GM21367 (cell line): ENCODE results near the gene KIF21A.

Source experiments
- ATAC-seq: cut with Tn5 transposase; IDR thresholded peaks from one replicate; pipeline ENCODE4 v1.9.1; 2021; ENCODE audit not compliant: unreplicated experiment

KIF21A gene

GRCh38 chr12:39431797-39432196 lies 11.1 kb downstream of the KIF21A start:
- ATAC-seq: no peak

- ATAC-seq: no peak
Observed at GRCh38 chr12:39431002-39431796, 11.7 kb downstream of the KIF21A start.

GRCh38 chr12:39429809-39430208 lies 13.1 kb downstream of the KIF21A start:
- no peak for ATAC-seq

DNA sequence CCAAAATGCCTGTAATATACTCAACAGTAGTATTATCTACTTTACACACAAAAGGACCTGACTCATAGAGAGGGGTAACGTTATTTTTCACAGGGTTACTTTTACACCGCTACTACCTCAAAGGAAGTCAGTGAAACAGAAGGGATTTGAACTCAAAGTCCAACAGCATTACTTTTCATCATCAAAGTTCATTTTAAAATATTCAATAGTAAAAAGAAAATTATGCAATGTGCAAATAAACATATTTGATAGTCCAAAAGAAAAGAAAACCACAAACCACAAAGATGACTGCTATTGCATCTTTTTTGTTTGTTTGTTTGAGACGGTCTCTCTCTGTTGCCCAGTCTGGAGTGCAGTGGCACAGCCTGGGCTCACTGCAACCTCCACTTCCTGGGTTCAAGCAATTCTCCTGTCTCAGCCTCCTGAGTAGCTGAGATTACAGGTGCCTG lies 15.5 kb downstream of the KIF21A start:
- no peak for ATAC-seq

- ATAC-seq: no peak
Observed at GRCh38 chr12:39426636-39427240, 16.2 kb downstream of the KIF21A start.

GRCh38 chr12:39420043-39420442 lies 22.9 kb downstream of the KIF21A start:
- ATAC-seq: no peak

- ATAC-seq: no peak
Observed at GRCh38 chr12:39419471-39419870, 23.4 kb downstream of the KIF21A start.

- ATAC-seq: no peak
Observed at GRCh38 chr12:39417916-39418315, 25.0 kb downstream of the KIF21A start.

DNA sequence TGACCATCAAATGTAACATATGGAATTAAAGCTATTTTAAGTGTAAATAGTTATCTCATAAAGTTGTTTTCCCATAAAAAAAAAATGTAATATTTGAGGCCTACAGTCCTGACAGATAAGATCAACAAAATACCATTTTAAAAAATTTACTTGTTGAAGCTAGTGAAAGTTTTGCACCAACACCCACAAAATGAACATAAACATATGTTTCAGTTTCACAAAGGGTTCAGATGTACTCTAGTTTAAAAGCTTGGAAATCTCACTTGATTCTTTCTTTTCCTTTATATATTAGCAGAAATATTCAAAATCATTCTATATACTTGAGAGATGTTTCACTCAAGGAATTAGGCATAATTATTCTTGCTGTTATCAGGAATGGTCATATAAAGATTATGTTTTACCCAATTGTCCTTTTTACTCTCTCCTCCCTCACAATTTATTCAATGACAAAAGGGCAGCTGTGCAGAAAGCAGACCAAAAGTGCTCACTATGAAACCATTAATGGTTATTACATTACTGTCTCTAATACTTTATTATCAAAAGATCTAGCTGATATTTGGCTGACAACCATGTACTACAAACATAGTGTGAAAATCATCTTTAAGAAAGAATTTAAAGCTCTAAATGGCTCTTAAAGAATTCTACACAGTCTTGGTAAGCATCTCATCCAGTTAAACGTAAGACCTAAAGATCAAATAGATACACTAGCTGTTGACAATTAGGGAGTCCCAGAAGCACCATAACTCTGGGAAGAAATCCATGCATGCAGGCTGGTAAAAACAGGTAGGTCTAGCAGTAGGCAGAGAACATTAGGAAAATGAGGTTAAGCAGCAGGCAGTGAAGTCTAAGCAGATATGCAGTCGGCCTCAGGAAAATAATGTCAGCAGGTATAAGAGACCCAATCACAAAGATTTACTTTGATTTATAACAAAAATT lies 28.8 kb downstream of the KIF21A start:
- ATAC-seq: no peak

DNA sequence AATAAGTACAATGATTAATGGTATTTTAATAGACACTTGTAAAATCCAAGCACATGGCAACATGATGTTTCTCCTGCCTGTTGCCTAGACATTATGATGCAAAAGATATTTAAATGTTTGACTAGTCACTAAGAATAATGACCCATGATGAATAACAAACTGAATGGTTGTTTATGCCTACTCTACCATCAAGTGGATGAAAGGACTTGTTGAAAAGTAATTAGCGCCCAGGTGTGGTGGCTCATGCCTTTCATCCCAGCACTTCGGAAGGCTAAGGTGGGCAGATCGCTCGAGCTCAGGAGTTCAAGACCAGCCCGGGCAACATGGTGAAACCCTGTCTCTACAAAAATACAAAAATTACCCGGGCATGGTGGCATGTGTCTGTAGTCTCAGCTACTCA lies 30.7 kb downstream of the KIF21A start:
- ATAC-seq: no peak

- ATAC-seq: no peak
Observed at GRCh38 chr12:39406262-39406661, 36.7 kb downstream of the KIF21A start.

- no peak for ATAC-seq
Observed at GRCh38 chr12:39405580-39405979, 37.3 kb downstream of the KIF21A start.

DNA sequence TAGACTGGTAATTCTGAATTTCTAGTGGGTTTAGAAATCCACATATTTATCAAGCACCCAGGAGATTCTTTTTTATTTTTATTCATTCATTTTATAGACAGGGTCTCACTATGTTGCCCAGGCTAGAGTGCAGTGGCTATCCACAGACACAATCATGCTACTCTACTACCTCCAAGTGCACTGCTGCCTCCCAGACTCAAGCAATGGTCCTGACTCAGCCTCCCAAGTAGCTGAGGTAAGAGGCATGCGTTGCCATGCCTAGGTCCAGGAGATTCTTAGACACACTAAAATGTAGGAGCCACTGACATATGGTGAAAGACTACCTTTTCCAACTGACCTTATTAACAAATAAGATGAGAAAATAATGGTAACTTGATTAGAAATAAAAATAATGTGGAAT lies 38.9 kb downstream of the KIF21A start:
- no peak for ATAC-seq

- ATAC-seq: no peak
Observed at GRCh38 chr12:39403376-39403775, 39.5 kb downstream of the KIF21A start.

DNA sequence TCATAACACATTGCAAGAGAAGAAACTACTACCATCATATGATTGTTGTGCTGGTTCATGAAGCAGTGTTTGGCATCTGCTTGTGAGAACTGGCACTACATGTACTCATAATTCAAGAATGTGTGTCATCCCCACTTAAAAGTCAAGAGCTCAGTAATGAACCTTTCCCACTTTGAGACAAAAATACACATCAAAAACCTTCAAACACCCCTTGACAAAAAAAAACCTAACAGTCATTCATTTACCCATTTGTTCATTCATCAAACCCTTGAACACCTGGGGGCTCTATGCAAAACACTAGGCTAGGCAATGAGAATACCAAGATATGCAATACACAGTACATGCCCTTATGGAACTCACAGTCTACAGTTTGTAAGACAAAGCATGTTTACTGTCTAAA lies 40.0 kb downstream of the KIF21A start:
- no peak for ATAC-seq

GRCh38 chr12:39401459-39401858 lies 41.5 kb downstream of the KIF21A start:
- ATAC-seq: no peak

DNA sequence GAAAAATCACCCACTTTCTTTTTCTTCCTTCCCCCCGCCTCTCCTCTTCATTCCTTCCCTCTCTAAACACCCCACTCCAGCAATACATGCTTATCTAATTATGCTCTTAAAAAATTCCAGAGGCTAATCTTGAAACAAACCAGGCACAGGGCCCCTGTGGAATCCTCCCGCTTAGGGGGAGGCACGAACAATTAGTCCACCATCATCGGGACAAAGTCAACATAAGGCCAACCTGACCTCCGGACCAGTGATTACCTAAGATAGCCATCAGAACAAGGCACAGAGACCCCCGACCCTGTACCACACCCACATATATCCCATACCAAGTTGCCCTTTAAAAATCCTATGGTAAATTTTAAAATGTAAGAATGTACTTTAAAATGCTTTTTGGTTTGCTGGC lies 47.1 kb downstream of the KIF21A start:
- ATAC-seq: no peak

GRCh38 chr12:39393890-39394289 lies 49.0 kb downstream of the KIF21A start:
- ATAC-seq: no peak

DNA sequence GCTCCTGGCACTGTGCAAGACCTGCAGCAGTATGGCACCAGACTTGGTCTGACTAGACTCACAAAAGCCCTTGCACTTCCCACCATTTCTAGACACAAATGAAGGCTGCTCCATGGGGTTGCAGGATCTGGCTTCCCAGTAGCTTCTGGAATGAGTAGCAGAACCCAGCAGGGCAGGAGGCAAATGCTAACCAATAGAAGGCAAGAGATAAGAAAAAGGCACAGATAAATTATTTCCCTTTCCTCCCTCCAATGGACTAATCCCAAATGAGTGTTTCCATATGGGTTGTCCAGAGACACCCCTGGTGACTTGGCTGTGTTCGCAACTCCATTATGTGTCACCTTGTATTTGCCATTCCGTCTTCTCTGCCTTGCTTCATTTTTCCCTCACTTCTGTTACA lies 49.7 kb downstream of the KIF21A start:
- no peak for ATAC-seq

GRCh38 chr12:39392154-39392925 lies 50.6 kb downstream of the KIF21A start:
- no peak for ATAC-seq

DNA sequence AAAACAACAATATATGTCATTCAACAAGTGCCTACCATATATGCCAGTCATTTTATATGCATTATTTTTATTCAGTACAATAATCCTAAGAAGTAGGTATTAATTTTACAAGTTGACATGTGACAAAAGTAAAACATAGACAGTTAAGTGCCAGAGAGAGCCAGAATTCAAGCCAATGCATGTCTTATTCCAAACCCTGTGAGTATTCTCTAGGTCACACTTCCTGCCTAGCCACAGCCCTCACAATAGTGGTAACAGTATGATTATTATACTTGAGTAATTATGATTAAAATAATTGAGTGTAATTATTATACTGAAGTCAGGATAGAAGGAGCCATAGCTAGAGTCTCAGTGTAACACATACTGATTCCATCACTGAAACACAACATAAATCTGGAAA lies 52.2 kb downstream of the KIF21A start:
- ATAC-seq: no peak
